ENCODE data around the gene GARNL3.

Gene GARNL3

DNA sequence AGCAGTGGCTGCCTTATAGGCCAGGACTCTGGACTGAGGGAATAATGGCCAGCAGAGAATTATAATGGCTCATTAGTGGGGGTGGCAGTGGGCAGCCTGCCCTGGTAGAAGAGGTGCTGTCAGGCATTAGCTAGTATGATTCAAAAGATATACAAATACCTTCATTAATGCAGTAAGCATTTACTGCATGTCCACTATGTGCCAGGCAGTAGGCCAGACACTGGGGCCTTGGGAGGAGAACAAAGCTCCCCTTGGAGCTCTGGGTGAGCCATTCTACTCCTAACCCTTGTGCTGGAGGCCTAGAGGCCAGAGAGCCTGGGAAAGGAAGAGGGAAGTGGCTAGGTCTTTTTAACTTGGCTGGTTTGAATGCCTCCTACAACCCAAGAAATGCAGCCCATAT is 2.0 kb upstream of the GARNL3 start:
- H3K27ac ChIP-seq = peak overlapping the region in 1 of 2 donors; percentile 33
- TF ChIP-seq, protein P1, sequence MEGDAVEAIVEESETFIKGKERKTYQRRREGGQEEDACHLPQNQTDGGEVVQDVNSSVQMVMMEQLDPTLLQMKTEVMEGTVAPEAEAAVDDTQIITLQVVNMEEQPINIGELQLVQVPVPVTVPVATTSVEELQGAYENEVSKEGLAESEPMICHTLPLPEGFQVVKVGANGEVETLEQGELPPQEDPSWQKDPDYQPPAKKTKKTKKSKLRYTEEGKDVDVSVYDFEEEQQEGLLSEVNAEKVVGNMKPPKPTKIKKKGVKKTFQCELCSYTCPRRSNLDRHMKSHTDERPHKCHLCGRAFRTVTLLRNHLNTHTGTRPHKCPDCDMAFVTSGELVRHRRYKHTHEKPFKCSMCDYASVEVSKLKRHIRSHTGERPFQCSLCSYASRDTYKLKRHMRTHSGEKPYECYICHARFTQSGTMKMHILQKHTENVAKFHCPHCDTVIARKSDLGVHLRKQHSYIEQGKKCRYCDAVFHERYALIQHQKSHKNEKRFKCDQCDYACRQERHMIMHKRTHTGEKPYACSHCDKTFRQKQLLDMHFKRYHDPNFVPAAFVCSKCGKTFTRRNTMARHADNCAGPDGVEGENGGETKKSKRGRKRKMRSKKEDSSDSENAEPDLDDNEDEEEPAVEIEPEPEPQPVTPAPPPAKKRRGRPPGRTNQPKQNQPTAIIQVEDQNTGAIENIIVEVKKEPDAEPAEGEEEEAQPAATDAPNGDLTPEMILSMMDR (IDR thresholded peaks at IDR 0.05) = no peak
- H3K4me3 ChIP-seq = no peak overlapping the region
- DNase-seq (ENCODE audit: low spot score) = no peak

DNA sequence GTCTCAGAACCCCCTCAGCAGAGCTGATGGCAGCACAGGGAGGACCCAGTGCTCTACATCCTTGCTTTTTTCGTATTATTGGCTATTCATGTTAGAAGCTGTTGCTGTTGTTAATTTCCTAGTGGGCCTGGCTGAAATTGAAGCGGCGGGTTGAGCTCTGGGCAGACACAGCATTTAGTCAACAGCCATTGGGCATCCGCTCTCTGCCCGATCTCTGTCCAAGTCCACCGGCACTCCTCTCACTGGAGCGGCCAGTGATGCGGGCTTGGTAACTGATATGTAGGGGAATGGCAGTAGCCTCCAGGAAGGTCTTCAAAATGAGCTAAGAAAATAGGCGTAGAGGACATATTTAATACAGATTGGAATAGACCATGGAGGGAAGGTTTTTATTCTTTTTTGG is 1.3 kb upstream of the GARNL3 start:
- TF ChIP-seq, protein P1 (IDR thresholded peaks at IDR 0.05) = no peak
- Histone ChIP-seq H3K27ac (peak overlapping the region in 1 of 2 donors; percentile 33), H3K4me3 (no peak overlapping the region)
- DNase-seq (ENCODE audit: low spot score) = no peak

DNA sequence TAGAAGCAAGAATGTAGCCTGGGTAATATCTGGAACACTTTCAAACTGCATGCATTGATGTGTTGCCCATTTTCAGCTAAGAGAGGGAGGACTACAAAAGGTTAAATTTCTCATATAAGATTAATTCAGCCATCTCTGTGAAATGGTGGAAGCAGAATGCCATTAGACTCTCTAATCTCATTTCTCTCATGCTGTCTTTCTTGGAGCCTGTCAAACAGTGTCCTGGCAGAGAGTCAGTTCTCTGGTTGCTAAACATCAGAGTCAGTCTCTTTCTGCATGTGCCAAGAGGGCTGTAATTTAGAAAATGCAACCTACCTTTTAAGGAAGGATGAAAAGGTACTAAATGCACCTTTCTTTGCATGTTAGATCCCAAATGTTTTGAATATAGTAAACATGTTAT is 910 bp upstream of the GARNL3 start:
- H3K27ac ChIP-seq = peak overlapping the region in 1 of 2 donors; percentile 33
- TF ChIP-seq, protein P1 (IDR thresholded peaks at IDR 0.05) = no peak
- DNase-seq (ENCODE audit: low spot score) = no peak
- no peak overlapping the region for H3K4me3 ChIP-seq

DNA sequence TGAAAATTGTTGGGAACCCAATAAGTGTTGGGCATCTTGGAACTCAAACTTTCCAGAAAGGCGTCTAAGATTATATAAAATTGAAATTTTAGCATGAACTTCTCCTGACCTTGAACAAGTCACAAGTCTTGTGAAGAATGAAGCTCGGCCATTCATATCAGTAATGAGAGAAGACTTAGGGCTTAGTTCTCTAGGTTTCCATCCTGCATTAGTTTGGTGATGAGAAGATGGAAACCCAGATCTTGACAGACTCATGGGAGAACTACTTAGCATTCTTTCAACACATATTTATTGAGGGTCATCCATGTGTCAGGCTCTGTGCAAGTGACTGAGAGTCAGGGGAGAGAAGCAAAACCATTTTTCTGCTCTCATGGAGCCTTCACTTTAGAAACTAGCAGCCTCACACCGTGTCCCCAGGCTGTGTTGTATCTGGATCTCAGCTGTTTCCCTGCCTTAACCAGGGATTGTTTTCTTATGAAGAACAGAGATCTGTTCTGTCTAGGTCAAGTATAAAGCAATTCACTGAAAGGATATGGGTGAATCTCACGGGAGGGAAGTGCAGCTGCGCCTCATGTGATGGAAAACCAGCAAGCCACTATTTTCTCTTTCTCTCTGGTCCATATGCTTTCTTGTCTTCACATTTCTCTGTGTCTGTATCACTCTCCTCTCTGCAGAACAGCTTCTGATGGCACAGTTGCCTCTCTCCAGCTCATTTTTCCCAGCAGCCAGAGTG is 3.4 kb downstream of the GARNL3 start:
- Histone ChIP-seq H3K4me3 (no peak overlapping the region), H3K27ac (peak overlapping the region in 1 of 2 donors; percentile 27)
- no peak for DNase-seq (ENCODE audit: low spot score)
- TF ChIP-seq, protein P1 (IDR thresholded peaks at IDR 0.05) = no peak

DNA sequence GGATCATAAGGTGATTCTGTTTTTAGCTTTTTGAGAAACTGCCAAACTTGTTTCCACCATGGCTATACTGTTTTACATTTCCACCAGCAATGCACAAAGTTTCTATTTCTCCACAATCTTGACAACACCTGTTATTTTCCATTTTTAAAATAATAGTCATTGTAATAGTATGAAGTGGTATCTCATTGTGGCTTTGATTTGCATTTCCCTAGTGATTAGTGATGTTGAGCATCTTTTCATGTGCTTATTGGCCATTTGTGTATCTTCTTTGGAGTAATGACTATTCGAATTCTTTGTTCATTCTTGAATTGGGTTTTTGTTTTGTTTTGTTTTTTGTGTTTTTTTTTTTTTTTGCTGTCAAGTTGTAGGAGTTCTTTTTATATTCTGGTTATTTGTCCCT is 4.9 kb downstream of the GARNL3 start:
- DNase-seq (ENCODE audit: low spot score) = no peak
- no peak overlapping the region for H3K4me3 ChIP-seq
- no peak overlapping the region for H3K27ac ChIP-seq
- TF ChIP-seq, protein P1 (IDR thresholded peaks at IDR 0.05) = no peak

DNA sequence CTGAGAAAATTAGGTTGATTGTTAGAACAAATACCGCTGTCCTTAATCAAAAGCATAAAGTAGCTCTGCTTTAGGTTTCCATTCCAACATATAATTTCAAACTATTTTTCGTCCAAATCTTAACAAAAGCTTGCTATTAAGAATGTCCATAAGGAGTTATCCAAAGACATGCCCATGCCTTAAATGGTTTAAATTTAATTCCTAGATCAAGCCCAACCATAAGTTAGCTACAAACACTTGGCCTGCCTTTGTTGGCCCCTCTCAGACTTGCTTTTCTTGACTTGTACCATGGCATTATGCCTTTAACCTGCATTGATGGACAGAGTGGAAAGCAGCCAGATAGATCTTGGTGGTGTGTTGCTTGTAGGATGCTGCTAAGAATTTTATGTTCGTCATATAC is 8.8 kb downstream of the GARNL3 start:
- TF ChIP-seq, protein P1 (IDR thresholded peaks at IDR 0.05) = no peak
- H3K4me3 ChIP-seq = no peak overlapping the region
- no peak for DNase-seq (ENCODE audit: low spot score)
- no peak overlapping the region for H3K27ac ChIP-seq

DNA sequence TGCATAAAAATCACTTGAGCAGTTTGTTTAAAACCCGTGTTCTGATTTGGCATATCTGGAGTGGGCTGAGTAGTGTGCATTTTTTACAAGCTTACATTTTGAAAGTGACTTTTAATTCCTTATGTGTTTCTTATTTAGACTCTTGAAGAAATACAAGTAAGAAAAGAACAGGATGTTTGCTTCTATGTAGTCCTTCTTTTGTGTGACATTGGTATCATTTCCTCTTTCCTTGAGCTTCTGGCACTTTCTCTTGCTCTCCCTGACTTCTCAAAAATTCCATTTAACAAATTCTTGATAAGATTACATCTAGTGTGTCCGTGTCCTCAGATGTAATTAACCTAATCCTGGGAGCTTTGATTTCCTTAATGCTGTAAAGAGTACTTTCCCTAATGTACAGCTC is 12.5 kb downstream of the GARNL3 start:
- H3K27ac ChIP-seq = peak overlapping the region; percentile 23 to 63
- DNase-seq (ENCODE audit: low spot score) = no peak
- TF ChIP-seq, protein P1 (IDR thresholded peaks at IDR 0.05) = no peak
- H3K4me3 ChIP-seq = no peak overlapping the region

Data from coronary artery (tissue), 2 donors.